ENCODE results near the gene SCAMP1.
"Not testable (repeated sequence)": the region's sequence is repeated elsewhere in the genome, so short reads cannot be mapped to it uniquely, and the experiment has no call there.

The SCAMP1 gene

GRCh38 chr5:78420548-78420947, 60.1 kb downstream of the SCAMP1 start:
- no peak for DNase-seq (ENCODE audit: low read depth in 4 of 4, low spot score in 1 of 4)

GRCh38 chr5:78424665-78425064, 64.2 kb downstream of the SCAMP1 start:
- no peak for DNase-seq (ENCODE audit: low read depth in 4 of 4, low spot score in 1 of 4)

- DNase-seq (ENCODE audit: low read depth in 4 of 4, low spot score in 1 of 4): no peak
Observed at GRCh38 chr5:78429332-78429980, 69.0 kb downstream of the SCAMP1 start.

GRCh38 chr5:78430866-78431265, 70.4 kb downstream of the SCAMP1 start:
- DNase-seq (ENCODE audit: low read depth in 4 of 4, low spot score in 1 of 4): no peak

- DNase-seq (ENCODE audit: low read depth in 4 of 4, low spot score in 1 of 4): no peak
Observed at GRCh38 chr5:78433972-78434371, 73.6 kb downstream of the SCAMP1 start.

- DNase-seq (ENCODE audit: low read depth in 4 of 4, low spot score in 1 of 4): no peak
Observed at GRCh38 chr5:78447775-78448424, 87.5 kb downstream of the SCAMP1 start.

- no peak for DNase-seq (ENCODE audit: low read depth in 4 of 4, low spot score in 1 of 4)
Observed at GRCh38 chr5:78449103-78449502, 88.7 kb downstream of the SCAMP1 start.

GRCh38 chr5:78457507-78457906, 97.1 kb downstream of the SCAMP1 start:
- not testable (repeated sequence) for DNase-seq (ENCODE audit: low read depth in 4 of 4, low spot score in 1 of 4)

- no peak for DNase-seq (ENCODE audit: low read depth in 4 of 4, low spot score in 1 of 4)
Observed at GRCh38 chr5:78458843-78459242, 98.4 kb downstream of the SCAMP1 start.

GRCh38 chr5:78467140-78467539, 106.7 kb downstream of the SCAMP1 start:
- DNase-seq (ENCODE audit: low read depth in 4 of 4, low spot score in 1 of 4): no peak

GRCh38 chr5:78467752-78468357, 107.4 kb downstream of the SCAMP1 start:
- no peak for DNase-seq (ENCODE audit: low read depth in 4 of 4, low spot score in 1 of 4)

- DNase-seq (ENCODE audit: low read depth in 4 of 4, low spot score in 1 of 4): no peak
Observed at GRCh38 chr5:78471896-78472295, 111.5 kb downstream of the SCAMP1 start.

- no peak for DNase-seq (ENCODE audit: low read depth in 4 of 4, low spot score in 1 of 4)
Observed at GRCh38 chr5:78472469-78473106, 112.2 kb downstream of the SCAMP1 start.

GRCh38 chr5:78473751-78474150, 113.3 kb downstream of the SCAMP1 start:
- DNase-seq (ENCODE audit: low read depth in 4 of 4, low spot score in 1 of 4): no peak

- DNase-seq (ENCODE audit: low read depth in 4 of 4, low spot score in 1 of 4): no peak
Observed at GRCh38 chr5:78475370-78475769, 115.0 kb downstream of the SCAMP1 start.

GRCh38 chr5:78476795-78477194, 116.4 kb downstream of the SCAMP1 start:
- DNase-seq (ENCODE audit: low read depth in 4 of 4, low spot score in 1 of 4): no peak

GRCh38 chr5:78482948-78483347, 122.5 kb downstream of the SCAMP1 start:
- DNase-seq (ENCODE audit: low read depth in 4 of 4, low spot score in 1 of 4): no peak

GRCh38 chr5:78483809-78484521, 123.5 kb downstream of the SCAMP1 start:
- no peak for DNase-seq (ENCODE audit: low read depth in 4 of 4, low spot score in 1 of 4)

- no peak for DNase-seq (ENCODE audit: low read depth in 4 of 4, low spot score in 1 of 4)
Observed at GRCh38 chr5:78486218-78486617, 125.8 kb downstream of the SCAMP1 start.

GRCh38 chr5:78487846-78488245, 127.4 kb downstream of the SCAMP1 start:
- no peak for DNase-seq (ENCODE audit: low read depth in 4 of 4, low spot score in 1 of 4)

- DNase-seq (ENCODE audit: low read depth in 4 of 4, low spot score in 1 of 4): no peak
Observed at GRCh38 chr5:78490709-78491485, 130.5 kb downstream of the SCAMP1 start.

All from stimulated activated CD4-positive, alpha-beta T cell treated with anti-CD3 and anti-CD28 coated beads, Interleukin-1b, Interleukin-23, amount 100 ng/mL, for 24 hours (primary cell).